H1 (cell line): Measurements from ENCODE around the gene CDCA7. TPM values are rescaled to one million over a fixed set of nuclear protein-coding genes. Genes with fewer than 3 reads are reported as not detected.
"Not testable (repeated sequence)": the region's sequence is repeated elsewhere in the genome, so short reads cannot be mapped to it uniquely, and the experiment has no call there.

Experiments used
- CTCF ChIA-PET: fragments of 300-600 bp; sonication (Branson Sonifier 250); formaldehyde crosslinking; loops from one replicate; lab custom pipeline; 2021; ENCODE audit not compliant: partially characterized antibody; lab: Charles Lee
- POLR2A ChIA-PET: fragments of 300-600 bp; sonication (Branson Sonifier 250); formaldehyde crosslinking; loops from one replicate; lab custom pipeline; 2021; ENCODE audit warnings: inconsistent platforms; ENCODE audit not compliant: partially characterized antibody; lab: Charles Lee
- DNase-seq, 2 experiments: peaks; one replicate each; pipeline versions ENCODE4 v3.0.0 to v3.0.0-alpha.2; 2010 to 2022; ENCODE audit warnings: low spot score in 2 of 2, low read depth in 1 of 2, mixed read lengths in 1 of 2
- FAIRE-seq: peaks from 2 replicates; lab custom pipeline; 2011; peaks lifted over from hg19 to GRCh38; lab: Jason Lieb, UNC
- H2AFZ ChIP-seq: 2 replicates; pipeline ENCODE4 v1.8.1; 2012; ENCODE audit warnings: low read length, inconsistent platforms
- H2AK5ac ChIP-seq: 2 replicates; pipeline ENCODE4 v1.6.1; 2013; ENCODE audit warnings: low read depth, low read length
- H2BK120ac ChIP-seq: replicated peaks from 2 replicates; pipeline ENCODE3; 2013; ENCODE audit warnings: low read depth, low read length, inconsistent platforms
- H2BK12ac ChIP-seq: 2 replicates; pipeline ENCODE4 v1.6.1; 2013; ENCODE audit warnings: low read depth, low read length
- H2BK15ac ChIP-seq: 2 replicates; pipeline ENCODE4 v1.6.1; 2013; ENCODE audit warnings: low read length
- H2BK20ac ChIP-seq: 2 replicates; pipeline ENCODE4 v1.6.1; 2013; ENCODE audit warnings: low read length
- H2BK5ac ChIP-seq: 2 replicates; pipeline ENCODE4 v1.6.1; 2013; ENCODE audit warnings: low read depth, low read length
- H3K14ac ChIP-seq: 2 replicates; pipeline ENCODE4 v1.6.1; 2013; ENCODE audit warnings: inconsistent platforms; ENCODE audit not compliant: insufficient read length
- H3K18ac ChIP-seq: 2 replicates; pipeline ENCODE4 v1.6.1; 2013; ENCODE audit warnings: low read length; ENCODE audit errors: extremely low read depth
- H3K23ac ChIP-seq: 2 replicates; pipeline ENCODE4 v1.6.1; 2013; ENCODE audit warnings: inconsistent platforms; ENCODE audit not compliant: insufficient read length
- H3K23me2 ChIP-seq: 2 replicates; pipeline ENCODE4 v1.6.1; 2013; ENCODE audit warnings: low read depth, low read length
- H3K27ac ChIP-seq: 2 replicates; pipeline ENCODE4 v1.6.1; 2011; ENCODE audit warnings: low read depth, low read length, inconsistent platforms
- H3K27me3 ChIP-seq, 4 experiments: replicated peaks in 1 of 4; 1 replicate in 1 of 4; 2 replicates in 3 of 4; pipeline versions ENCODE4 v1.6.1 to v1.8.1; 2011 to 2013; ENCODE audit warnings: low read length in 3 of 4, mild to moderate bottlenecking in 3 of 4, inconsistent platforms in 2 of 4, mixed read lengths in 2 of 4, moderate library complexity in 1 of 4; ENCODE audit not compliant: control insufficient read depth in 3 of 4, insufficient read depth in 3 of 4; ENCODE audit errors: extremely low read depth in 1 of 4
- H3K36me3 ChIP-seq, 4 experiments: 2 replicates each; pipeline versions ENCODE4 v1.6.1 to v1.8.1; 2011 to 2013; ENCODE audit warnings: mild to moderate bottlenecking in 4 of 4, low read length in 3 of 4, moderate library complexity in 2 of 4, control low read depth in 1 of 4, inconsistent platforms in 1 of 4; ENCODE audit not compliant: insufficient read depth in 4 of 4, control insufficient read depth in 2 of 4
- H3K4ac ChIP-seq: replicated peaks from 2 replicates; pipeline ENCODE3; 2013; ENCODE audit warnings: low read length, low read depth, mixed read lengths, inconsistent platforms; ENCODE audit not compliant: insufficient read length
- H3K4me1 ChIP-seq, 4 experiments: replicated peaks in 1 of 4; 1 replicate in 1 of 4; 2 replicates in 3 of 4; pipeline versions ENCODE4 v1.6.1 to v1.8.1; 2011 to 2013; ENCODE audit warnings: low read length in 3 of 4, inconsistent platforms in 2 of 4, mixed read lengths in 1 of 4; ENCODE audit not compliant: insufficient read depth in 4 of 4, control insufficient read depth in 3 of 4
- H3K4me2 ChIP-seq, 2 experiments: 2 replicates each; pipeline versions ENCODE4 v1.6.1 to v1.8.1; 2011 to 2013; ENCODE audit warnings: low read depth in 2 of 2, low read length in 2 of 2, control low read depth in 1 of 2, inconsistent platforms in 1 of 2, mild to moderate bottlenecking in 1 of 2; ENCODE audit not compliant: insufficient read depth in 1 of 2
- H3K4me3 ChIP-seq, 4 experiments: fragments of 200-600, 300-600 bp in 1 of 4; sonication (generic), shearing (Covaris generic), sonication (Bioruptor Twin) in 1 of 4; 2 replicates each; pipeline versions ENCODE4 v1.5.1 to v1.8.1; 2011 to 2016; ENCODE audit warnings: low read length in 4 of 4, low read depth in 3 of 4, control low read depth in 2 of 4, inconsistent platforms in 2 of 4, mild to moderate bottlenecking in 2 of 4, mixed read lengths in 1 of 4, moderate library complexity in 1 of 4; ENCODE audit not compliant: insufficient read depth in 2 of 4; ENCODE audit errors: extremely low read depth in 1 of 4
- H3K56ac ChIP-seq: replicated peaks from 2 replicates; pipeline ENCODE3; 2013; ENCODE audit warnings: low read depth, mild to moderate bottlenecking, mixed read lengths, low read length, inconsistent platforms; ENCODE audit not compliant: insufficient read length
- H3K79me1 ChIP-seq: 2 replicates; pipeline ENCODE4 v1.6.1; 2013; ENCODE audit warnings: low read depth, low read length, control low read depth
- H3K79me2 ChIP-seq, 2 experiments: 2 replicates each; pipeline versions ENCODE4 v1.6.1 to v1.8.1; 2012 to 2013; ENCODE audit warnings: low read length in 2 of 2, mild to moderate bottlenecking in 2 of 2, inconsistent platforms in 1 of 2; ENCODE audit not compliant: insufficient read depth in 2 of 2, control insufficient read depth in 1 of 2
- H3K9ac ChIP-seq, 4 experiments: replicated peaks in 1 of 4; 1 replicate in 1 of 4; 2 replicates in 3 of 4; pipeline versions ENCODE4 v1.6.1 to v1.8.1; 2011 to 2013; ENCODE audit warnings: low read depth in 3 of 4, low read length in 3 of 4, control low read depth in 2 of 4, mild to moderate bottlenecking in 2 of 4, moderate library complexity in 2 of 4, inconsistent platforms in 1 of 4; ENCODE audit errors: extremely low read depth in 1 of 4
- H3K9me3 ChIP-seq, 2 experiments: 2 replicates each; pipeline versions ENCODE4 v1.6.1 to v1.8.1; 2012 to 2013; ENCODE audit warnings: mild to moderate bottlenecking in 2 of 2, moderate library complexity in 2 of 2, control low read depth in 1 of 2, inconsistent platforms in 1 of 2, low read depth in 1 of 2, low read length in 1 of 2, mixed read lengths in 1 of 2; ENCODE audit not compliant: insufficient read depth in 2 of 2
- H4K20me1 ChIP-seq, 2 experiments: replicated peaks in 1 of 2; 2 replicates each; pipeline versions ENCODE3 to v1.8.1; 2011 to 2013; ENCODE audit warnings: inconsistent platforms in 2 of 2, low read length in 2 of 2, mild to moderate bottlenecking in 1 of 2; ENCODE audit not compliant: insufficient read depth in 2 of 2, control insufficient read depth in 1 of 2
- H4K5ac ChIP-seq: 2 replicates; pipeline ENCODE4 v1.6.1; 2013; ENCODE audit warnings: low read length, low read depth, mixed read lengths, inconsistent platforms; ENCODE audit not compliant: insufficient read length
- H4K8ac ChIP-seq: 2 replicates; pipeline ENCODE4 v1.8.0; 2013; ENCODE audit warnings: mild to moderate bottlenecking, moderate library complexity, low read length, inconsistent platforms; ENCODE audit not compliant: insufficient read depth; ENCODE audit errors: extremely low read depth
- H4K91ac ChIP-seq: replicated peaks from 2 replicates; pipeline ENCODE3; 2013; ENCODE audit warnings: low read length, mixed read lengths, inconsistent platforms; ENCODE audit not compliant: insufficient read length
- ATF2 ChIP-seq: IDR thresholded peaks from 2 replicates; pipeline ENCODE4 v1.6.1; 2012; ENCODE audit warnings: low read length, inconsistent platforms
- BCL11A ChIP-seq, 2 experiments: IDR thresholded peaks; one replicate each; pipeline ENCODE4 v1.6.1; 2011; ENCODE audit warnings: low read depth in 2 of 2, low read length in 2 of 2, mild to moderate bottlenecking in 2 of 2
- RNF2 ChIP-seq: fragments of 200-900, 300-1000 bp; sonication (generic); IDR thresholded peaks from 2 replicates; pipeline ENCODE4 v1.7.1; 2016; ENCODE audit warnings: borderline replicate concordance, low read depth, mild to moderate bottlenecking, antibody characterized with exemption, low read length; ENCODE audit not compliant: poor library complexity, severe bottlenecking; ENCODE audit errors: missing control alignments
- TAF1 ChIP-seq: IDR thresholded peaks from 2 replicates; pipeline ENCODE4 v1.6.1; 2011; ENCODE audit warnings: mild to moderate bottlenecking, low read depth, low read length
- USF2 ChIP-seq: IDR thresholded peaks from 2 replicates; pipeline ENCODE4 v1.6.1; 2011; ENCODE audit warnings: low read length, improper control_type of control experiment
- whole genome bisulfite sequencing, 2 experiments: shearing (Covaris generic) in 1 of 2; methylation state at CpG; one replicate each; pipeline versions ENCODE4 v1.1.6 to v1.1.7; 2013 to 2015; ENCODE audit warnings: low lambda C conversion rate in 2 of 2, mixed read lengths in 2 of 2, inconsistent platforms in 1 of 2, low coverage in 1 of 2, missing lambda C conversion rate in 1 of 2; ENCODE audit not compliant: insufficient replicate concordance in 2 of 2, insufficient coverage in 1 of 2, insufficient read length in 1 of 2; ENCODE audit errors: extremely low coverage in 1 of 2, missing lambda C conversion rate in 1 of 2; 5-methylcytosine and 5-hydroxymethylcytosine counted together
- polyA plus RNA-seq, 7 experiments: library from polyadenylated mRNA; depleted of rRNA in 3 of 7; stranded (reverse) in 5 of 7; unstranded in 2 of 7; fragments of >200 nt in 5 of 7; fragments of 200-250 nt in 2 of 7; gene quantifications; 1 replicate in 5 of 7; 2 replicates in 1 of 7; 4 replicates in 1 of 7; pipeline versions ENCODE4 v1.2.1 to v1.2.3, GENCODE V29; 2011 to 2013; ENCODE audit warnings: missing spikeins in 2 of 7, mixed read lengths in 2 of 7
- total RNA-seq: library from RNA; stranded (reverse); fragmentation: NEBNext Ultra II Directional; extraction: Animal tissue kit (Norgen Biotek cat#: 25700); gene quantifications from 2 replicates; pipeline ENCODE4 v1.2.1, GENCODE V29; 2021

The CDCA7 gene
- total and polyA plus RNA-seq, 2 of the 8 experiments (the other 6 are each of a cell fraction or from before 2014, with no cell fraction given): 64.4 to 80.4 TPM

GRCh38 chr2:173327421-173327820 is 27.3 kb upstream of the CDCA7 start (continued):
- TF ChIP-seq BCL11A (IDR thresholded peaks at IDR 0.05; ENCODE audit: low read depth in 2 of 2, low read length in 2 of 2) (no peak), USF2 (no peak), RNF2 (no peak), ATF2 (no peak), TAF1 (no peak)

GRCh38 chr2:173333003-173333402 is 21.7 kb upstream of the CDCA7 start:
- H4K5ac ChIP-seq, H2BK12ac ChIP-seq, H4K8ac ChIP-seq, DNase-seq, H2BK20ac ChIP-seq, H3K4me2 ChIP-seq, H3K4ac ChIP-seq, H3K4me1 ChIP-seq, H3K23me2 ChIP-seq, H4K91ac ChIP-seq, H3K27ac ChIP-seq, H2BK15ac ChIP-seq, H2BK120ac ChIP-seq, H3K56ac ChIP-seq, H3K79me1 ChIP-seq, H4K20me1 ChIP-seq, POLR2A ChIA-PET, H2AK5ac ChIP-seq, H3K14ac ChIP-seq, H3K79me2 ChIP-seq, H3K18ac ChIP-seq, FAIRE-seq, H3K36me3 ChIP-seq, CTCF ChIA-PET, H3K23ac ChIP-seq, H3K9me3 ChIP-seq, H3K9ac ChIP-seq, H3K27me3 ChIP-seq, H2AFZ ChIP-seq, H3K4me3 ChIP-seq, H2BK5ac ChIP-seq: not testable (repeated sequence)
- 69% methylated on average over 3 of the region's 3 CpGs; no CpG with 5 or more reads in 1 of the 2 experiments for WGBS, 2 experiments
